T-helper 1 cell treated with Interleukin-12 subunit alpha and Interleukin-12 subunit beta and Interleukin-4 antibody, amounts not matched to agents 30 ng/mL and 1 ng/mL, for 36 hours (primary cell): ENCODE data around the gene PRKCG. TPM values are rescaled to one million over a fixed set of nuclear protein-coding genes. Genes with fewer than 3 reads are reported as not detected.
"Not testable (repeated sequence)": the region's sequence is repeated elsewhere in the genome, so short reads cannot be mapped to it uniquely, and the experiment has no call there.

Experiments used
- intact Hi-C: fragments of 100-400 bp; cut with micrococcal nuclease; formaldehyde crosslinking; loops from one replicate; pipeline ENCODE4 v1.15.1; 2024
- total RNA-seq: library from RNA; stranded (reverse); gene quantifications from 2 replicates; pipeline ENCODE4 v1.2.3, GENCODE V29; 2022

The PRKCG gene
- total RNA-seq: 0.32 TPM in 1 of 2 replicates, not detected in the other

DNA sequence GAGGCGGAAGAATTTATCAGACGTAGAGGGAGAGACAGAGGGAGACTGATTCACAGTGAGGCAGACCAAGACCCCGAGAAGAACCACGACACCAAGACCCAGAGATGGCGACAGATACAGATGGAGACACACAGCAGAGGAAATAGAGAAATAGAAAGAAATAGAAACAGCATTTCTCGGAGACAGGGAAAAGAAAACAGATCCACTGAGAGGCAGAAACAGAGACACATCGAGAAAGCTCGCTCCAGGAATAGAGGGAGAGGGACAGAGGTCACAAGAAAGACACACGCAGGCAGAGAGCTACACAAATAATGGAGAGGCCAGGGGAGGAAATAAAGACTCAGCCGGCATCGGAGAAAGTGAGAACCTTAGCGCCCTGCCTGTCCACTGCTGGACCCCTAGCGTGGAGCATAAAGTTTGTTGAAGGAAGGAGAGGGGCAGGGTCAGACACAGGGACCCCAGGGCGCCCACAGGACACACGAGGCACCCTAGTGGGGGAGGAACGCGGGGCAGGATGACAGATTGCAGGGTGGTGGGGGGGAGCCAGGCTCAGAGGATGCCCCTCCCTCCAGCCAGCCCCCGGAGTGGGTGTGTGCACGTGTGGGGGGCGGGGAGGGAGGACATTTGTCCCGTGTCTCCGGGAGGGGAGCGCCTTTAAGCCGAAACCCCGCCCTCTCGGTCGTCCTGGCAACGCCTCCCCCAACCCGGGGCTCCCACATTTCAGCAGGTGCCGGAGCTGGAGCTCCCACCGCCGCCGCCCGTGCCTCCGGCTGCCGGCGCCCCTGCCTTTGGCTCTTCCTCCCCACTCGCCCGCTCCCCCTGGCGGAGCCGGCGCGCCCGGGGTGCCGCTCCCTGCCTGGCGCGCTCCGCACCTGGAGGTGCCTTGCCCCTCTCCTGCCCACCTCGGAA is at the start of gene PRKCG:
Gene PRKCG (plus strand): TSS at position 716 of the 909 bp plus-strand sequence. CDS start 298 bp downstream, outside the sequence.
- intact Hi-C loops: loop anchor here (1.0 to 2.0 kb wide), 3 partner anchors 21 to 39 kb away; no protein-coding TSS in a partner anchor

DNA sequence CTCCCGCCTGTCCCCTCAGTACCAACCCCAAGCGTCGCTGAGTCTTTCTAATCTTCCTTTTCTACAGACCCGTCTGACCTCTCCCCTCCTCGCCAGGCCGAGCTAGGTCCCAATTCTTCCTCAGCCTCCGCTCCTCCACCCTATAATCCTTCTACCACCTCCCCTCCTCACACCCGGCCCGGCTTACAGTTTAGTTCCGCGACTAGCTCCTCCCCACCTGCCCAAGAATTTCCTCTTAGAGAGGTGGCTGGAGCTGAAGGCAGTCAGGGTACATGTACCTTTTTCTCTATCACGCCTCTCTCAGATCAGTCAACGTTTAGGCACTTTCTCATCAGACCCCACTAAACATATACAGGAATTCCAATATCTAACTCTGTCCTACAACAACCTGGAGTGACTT is 49.1 kb upstream of the PRKCG start:
- intact Hi-C loops: not testable (repeated sequence)

DNA sequence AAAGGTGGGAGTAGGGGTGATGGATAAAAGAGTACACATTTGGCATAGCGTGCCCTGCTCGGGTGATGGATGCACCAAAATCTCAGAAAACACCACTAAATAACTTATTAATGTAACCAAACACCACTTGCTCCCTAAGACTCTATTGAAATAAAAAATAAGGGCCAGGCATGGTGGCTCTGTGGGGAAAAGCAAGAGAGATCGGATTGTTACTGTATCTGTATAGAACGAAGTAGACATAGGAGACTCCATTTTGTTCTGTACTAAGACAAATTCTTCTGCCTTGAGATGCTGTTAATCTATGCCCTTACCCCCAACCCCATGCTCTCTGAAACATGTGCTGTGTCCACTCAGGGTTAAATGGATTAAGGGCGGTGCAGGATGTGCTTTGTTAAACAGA is 43.6 kb upstream of the PRKCG start:
- intact Hi-C loops: not testable (repeated sequence)

DNA sequence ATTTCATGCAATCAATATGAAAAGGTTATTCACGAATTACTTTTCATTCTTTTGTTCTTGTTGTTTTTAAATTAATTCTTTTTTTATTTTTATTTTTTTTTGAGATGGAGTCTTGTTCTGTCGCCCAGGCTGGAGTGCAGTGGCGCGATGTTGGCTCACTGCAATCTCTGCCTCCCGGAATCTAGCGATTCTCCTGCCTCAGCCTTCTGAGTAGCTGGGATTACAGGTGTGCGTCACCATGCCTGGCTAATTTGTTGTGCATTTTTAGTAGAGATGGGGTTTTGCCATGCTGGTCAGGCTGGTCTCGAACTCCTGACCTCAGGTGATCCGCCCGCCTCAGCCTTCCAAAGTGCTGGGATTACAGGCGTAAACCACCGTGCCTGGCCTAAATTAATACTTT is 41.8 kb upstream of the PRKCG start:
- intact Hi-C loops: not testable (repeated sequence)

DNA sequence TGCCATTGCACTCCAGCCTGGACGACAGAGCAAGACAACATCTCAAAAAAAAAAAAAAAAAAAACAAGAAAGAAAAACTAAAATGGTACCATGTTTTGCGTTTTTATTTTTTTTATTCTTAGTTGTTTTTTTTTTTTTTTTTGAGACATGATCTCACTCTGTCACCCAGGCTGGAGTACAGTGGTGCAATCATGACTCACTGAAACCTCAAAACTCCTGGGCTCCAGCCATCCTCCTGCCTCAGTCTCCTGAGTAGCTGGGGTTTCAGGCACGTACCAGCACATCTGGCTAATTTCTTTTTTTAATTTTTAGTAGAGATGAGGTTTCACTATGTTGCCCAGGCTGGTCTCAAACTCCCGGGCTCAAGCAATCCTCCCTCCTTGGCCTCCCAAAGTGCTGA is 41.1 kb upstream of the PRKCG start:
- intact Hi-C loops: not testable (repeated sequence)

DNA sequence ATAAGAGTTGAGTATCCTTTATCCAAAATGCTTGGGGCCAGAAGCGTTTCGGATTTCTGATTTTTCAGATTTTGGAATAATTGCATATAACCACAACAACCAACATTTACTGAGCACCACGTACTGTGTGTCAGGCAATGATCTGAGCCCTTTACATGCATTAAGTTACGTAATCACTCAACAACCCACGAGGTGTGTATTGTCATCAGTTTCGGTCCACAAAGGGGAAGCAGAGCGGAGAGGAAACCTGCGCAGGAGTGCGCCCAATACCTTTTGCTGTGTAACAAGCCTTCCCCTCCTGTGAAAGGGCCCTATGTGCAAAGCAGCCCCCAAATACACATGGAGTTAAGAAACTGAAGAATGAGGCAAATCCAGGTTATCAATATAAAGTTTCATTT is 37.1 kb upstream of the PRKCG start:
- intact Hi-C loops: no loop called here

DNA sequence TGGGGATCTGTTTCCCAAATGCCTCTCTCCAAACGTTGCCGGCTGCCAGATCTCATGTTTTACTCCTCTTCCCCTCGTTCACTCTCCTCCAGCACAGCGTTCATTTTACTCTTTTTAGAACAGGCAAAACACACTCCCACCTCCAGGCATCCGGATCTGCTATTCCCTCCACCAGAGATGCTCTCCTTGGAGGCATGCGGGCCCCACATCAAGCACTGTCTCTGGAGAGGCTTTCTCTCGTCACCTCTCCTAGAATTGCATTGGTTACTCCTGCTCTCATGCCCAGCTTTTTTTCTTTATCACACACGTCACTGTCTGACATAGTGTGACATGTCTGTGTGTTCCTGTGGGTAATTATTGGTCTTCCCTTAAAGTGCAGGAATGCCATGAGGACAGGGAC is 34.4 kb upstream of the PRKCG start:
- intact Hi-C loops: no loop called here

DNA sequence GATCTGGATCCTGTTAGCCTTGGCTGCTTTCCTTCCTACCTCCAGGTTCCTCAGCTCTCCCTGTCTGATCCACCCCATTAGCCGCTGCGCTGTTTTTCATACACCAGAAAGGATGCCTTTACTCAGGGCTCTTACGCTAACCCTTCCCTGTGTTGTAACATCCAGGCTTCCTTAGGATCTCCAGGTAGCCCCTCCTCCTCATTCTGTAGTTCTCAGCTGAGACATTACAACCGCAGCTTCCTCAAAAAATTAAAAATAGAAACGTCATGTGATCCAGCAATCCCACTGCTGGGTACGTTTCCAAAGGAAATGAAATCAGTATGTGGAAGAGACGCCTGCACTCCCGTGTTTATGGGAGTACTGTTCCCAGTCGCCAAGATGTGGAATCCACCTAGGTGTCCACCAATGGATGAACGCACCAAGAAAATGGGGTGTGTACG is 32.7 kb upstream of the PRKCG start:
- intact Hi-C loops: no loop called here

DNA sequence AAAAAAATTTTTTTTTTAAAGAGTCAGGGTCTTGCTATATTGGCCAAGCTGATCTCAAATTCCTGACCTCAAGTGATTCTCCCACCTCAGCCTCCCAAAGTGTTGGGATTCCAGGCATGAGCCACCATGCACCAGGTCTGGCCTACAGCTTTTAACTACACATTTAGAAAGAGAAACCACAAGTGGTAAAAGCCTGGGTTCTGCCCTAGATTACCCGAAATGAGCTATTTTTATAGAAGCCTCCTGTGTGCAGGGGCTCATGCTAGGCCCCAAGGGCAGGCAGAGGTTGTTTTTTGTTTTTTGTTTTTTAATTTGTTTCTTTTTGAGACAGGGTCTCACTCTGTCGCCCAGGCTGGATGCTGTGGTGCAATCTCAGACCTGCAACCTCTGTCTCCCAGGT is 28.3 kb upstream of the PRKCG start:
- intact Hi-C loops: loop anchor here (1.0 to 2.0 kb wide), 3 partner anchors 11 to 53 kb away; partner anchors contain the start of gene PRKCG

DNA sequence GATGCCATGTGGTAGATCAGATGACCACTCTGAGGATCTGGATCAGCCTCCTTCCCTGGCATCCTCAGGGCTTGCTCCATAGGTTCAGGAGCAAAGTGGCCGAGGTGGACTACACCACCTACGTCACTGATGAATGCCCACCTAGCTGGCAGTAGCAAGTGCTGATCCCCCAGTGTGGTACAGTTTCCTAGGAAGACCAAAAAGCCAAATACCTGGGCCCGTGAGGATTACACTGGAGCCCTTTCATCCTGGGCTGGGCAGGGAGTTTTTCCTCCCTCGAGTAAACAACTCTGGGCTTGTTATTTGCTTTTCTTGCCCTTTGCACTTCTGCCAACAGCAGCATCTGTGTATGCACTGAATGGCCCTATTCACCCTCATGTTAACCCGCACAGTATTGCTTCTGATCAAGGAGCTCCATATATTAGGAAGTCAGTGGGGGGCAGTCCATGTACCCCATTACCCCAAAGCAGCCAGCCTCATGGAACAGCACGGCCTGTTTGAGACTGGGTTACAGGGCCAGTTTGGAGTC is 17.6 kb upstream of the PRKCG start:
- intact Hi-C loops: loop anchor here (10.0 kb wide), 3 partner anchors 510 to 1740 kb away; partner anchors contain the start of genes ZNF524, ZNF665 and ZNF865

DNA sequence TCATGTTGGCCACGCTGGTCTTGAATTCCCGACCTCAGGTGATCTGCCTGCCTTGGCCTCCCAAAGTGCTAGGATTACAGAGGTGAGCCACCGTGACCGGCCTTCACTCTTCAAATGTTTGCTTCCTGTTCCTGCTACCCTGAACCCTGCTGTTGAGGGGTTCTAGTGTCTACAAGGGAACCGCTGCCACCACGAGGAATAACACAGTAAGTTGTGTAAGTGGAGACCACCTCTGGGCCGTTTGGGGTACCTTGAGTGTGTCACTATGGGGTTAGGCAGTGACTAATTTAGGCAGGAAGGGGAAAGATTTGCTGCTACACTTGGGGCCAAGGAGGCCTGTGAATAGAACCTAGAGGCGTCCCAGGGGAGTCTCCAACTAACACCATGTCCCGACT is 16.5 kb upstream of the PRKCG start:
- intact Hi-C loops: loop anchor here (5.0 to 10.0 kb wide), 5 partner anchors 433 to 1739 kb away; partner anchors contain the start of genes ZNF524, ZNF665, ZNF761 and ZNF808

DNA sequence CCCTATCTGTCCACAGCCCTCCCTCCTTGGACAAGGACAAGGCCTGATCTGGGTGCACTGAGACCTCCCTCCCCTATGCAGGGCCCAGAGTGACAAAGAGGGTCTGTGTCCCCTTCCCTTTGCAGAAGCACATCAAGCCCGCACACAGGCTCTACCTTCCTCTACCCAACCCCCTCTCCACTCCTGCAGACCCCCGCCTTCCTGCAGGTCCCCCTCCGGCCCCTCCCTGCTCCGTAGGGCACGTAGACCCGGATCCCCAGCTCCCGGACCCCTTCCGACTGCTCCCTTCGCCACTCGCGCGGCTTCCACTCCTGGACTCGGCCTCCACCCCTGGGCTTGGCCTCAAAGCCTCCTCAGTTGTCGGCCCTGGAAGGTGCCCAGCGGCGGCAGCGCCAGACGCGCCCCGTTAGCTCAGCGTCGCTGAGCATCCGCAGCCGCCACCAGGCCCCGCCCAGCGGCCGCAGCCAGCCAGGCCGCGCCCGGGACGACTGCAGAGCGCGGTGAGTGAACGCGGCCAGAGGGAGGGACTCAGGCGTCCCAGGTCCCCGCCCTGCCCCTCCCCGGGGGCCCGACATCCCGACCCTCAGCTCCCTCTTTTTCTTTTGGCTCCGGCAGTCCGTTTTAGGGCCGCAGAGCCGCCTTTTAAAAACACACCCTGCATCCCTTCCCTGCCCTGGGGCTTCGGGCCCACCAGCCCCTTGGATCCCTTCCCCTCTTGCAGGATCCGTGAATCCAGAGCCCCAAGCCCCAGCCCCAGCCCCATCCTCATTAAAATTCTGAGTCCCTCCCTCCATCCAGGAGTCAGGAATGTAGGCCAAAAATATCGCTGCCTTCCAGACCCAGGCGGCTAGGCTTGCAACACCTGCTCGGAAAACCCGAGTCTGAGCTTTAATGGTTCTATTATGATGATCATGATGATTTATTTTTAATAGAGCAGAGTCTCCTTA is 15.8 kb upstream of the PRKCG start:
- intact Hi-C loops: loop anchor here (2.0 to 10.0 kb wide), 7 partner anchors 434 to 1739 kb away; partner anchors contain the start of genes LENG8, ZNF524, ZNF525 and ZNF665

DNA sequence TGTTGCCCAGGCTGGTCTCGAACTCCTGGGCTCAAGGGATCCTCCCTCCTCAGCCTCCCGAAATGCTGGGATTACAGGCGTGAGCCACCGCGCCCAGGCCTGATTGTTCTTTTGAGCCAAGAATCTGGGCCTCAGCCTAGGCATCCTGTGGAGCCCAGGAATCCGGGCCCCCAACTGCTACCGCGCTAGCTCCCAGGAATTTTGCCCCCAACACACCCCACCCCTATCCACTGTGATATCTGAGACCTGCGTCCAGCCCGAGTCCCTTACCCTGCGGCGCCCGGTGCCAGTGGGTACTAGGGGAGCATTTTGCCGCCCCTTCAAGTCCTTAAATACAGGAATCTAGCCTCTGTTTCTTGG is 15.2 kb upstream of the PRKCG start:
- intact Hi-C loops: loop anchor here (1.0 to 10.0 kb wide), 14 partner anchors 15 to 1738 kb away; partner anchors contain the start of genes CNOT3, LENG8, NDUFA3 and ZNF524

DNA sequence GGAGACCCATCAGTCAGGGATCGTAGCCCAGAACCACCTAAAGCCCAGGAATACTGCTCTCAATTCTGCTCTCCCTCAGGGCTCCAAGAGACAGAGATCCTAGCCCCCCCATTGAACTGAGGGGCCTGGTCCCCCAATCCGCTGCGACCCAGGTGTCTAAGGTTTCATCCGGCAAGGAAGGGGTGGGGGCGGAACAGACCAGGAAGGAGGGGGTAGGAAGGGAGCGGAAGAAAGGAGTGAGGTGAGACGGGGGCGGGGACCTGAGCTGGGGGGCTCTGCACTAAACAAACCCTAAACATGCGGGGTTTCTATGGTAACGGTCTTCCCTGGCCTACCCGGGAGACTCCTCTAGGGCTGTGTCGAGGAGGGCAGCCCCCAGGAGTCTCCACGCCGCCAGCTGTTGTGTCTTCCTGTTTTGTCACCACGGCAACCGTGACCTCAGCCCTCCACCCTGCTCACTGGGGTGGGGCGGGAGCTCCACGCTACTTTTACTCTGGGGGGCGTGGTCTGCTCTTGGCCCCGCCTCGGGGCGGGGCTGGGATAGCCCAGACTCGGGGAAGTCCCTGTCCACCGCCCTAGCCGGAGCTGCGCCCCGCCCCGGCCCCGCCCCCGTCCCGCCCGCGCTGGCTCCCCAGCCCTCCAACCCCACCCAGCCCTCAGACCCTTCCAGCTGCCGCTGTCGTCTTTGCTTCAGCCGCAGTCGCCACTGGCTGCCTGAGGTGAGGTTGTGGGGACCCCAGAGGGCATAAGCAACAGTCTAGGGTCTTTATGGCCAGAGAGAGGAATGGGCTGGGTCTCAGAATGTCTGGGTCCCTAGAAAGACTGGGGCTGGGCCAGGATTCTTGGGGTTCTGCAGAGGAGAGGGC is 14.5 kb upstream of the PRKCG start, which contains the start of gene MYADM:
Gene MYADM (plus strand): TSS at position 659 of the 866 bp plus-strand sequence. CDS start 5,647 bp downstream, outside the sequence.
- intact Hi-C loops: loop anchor here (1.0 to 10.0 kb wide), 17 partner anchors 15 to 1737 kb away; partner anchors contain the start of genes CNOT3, LENG8, NDUFA3 and ZNF160

DNA sequence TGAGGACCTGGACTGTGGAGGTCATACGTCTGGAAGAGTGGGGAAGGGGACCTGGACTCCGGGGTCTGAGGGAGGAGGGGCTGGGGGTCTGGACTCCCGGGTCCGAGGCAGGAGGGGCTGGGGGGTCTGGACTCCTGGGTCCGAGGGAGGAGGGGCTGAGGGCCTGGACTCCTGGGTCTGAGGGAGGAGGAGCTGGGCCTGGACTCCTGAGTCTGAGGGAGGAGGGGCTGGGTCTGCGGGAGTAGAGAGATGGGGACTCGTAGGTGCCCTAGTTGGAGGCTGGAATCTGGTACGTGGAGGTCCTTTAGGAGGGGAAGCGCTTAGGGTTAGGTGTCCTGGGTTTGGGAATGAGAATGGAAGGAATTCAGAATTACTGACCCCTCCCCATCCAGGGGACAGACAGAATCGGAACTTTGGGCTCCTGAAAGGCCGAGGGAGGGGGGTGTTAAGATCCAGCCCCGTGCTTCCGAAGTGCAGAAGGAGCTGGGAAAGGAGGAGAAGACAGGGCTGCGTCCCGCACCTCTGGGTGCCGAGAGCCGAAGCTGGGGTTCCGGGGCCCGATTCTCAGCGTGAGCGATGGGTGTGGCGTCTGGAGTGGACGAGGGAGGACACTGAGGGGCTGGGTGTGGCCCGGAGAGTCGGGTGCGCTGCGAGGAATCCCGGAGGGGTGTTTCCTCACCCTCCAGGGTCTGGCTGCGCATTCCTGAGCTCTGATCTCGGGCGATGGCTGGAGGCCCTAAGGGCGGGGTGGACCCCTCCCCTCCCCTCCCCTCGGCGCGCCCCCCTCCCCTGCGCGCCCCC is 13.7 kb upstream of the PRKCG start:
- intact Hi-C loops: loop anchor here (2.0 to 10.0 kb wide), 8 partner anchors 347 to 1737 kb away; partner anchors contain the start of genes ZNF160, ZNF524, ZNF665 and ZNF761

DNA sequence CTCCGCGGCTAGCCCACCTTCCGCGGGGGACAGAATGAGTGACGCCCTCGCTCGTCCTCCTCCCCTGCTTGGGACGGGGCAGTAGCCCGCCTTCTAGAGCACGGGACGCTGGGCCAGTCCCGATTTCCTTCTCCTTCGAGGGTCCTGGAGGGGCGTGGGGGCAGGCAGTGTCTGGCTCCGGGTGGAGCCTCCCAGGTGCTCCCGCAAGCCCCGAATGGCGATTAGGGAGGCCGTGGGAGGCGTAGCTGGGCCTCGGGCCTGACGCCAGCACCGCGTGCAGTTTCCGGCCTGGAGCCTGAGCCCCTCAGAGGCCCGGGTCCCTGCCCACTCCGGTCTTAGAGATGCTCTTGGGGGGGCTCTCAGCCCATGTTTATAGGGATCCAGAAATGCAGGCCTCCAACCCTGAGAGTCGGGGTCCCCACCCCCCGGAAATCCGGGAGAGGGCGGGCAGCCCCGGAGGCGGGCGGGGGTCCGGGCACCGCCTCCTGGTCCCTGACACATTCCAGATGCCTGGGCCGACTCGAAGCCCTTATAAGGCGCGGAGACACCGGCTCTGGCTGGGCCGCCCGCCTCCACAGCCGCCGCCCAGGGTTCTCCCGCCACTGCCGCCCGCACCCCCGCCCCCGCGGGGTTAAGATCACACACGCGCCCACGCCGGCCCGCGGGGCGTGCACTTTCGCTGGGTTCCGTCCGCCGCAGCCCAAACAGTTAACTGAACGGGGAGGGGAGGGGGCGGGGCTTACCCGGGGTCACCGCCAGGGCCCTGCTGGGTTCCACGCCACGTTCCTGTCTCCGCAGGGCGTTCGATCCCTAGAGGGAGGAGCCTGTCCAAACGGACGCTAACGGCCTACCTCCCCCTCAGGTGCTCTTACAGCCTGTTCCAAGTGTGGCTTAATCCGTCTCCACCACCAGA is 12.8 kb upstream of the PRKCG start:
- intact Hi-C loops: loop anchor here (1.0 to 10.0 kb wide), 11 partner anchors 10 to 1736 kb away; partner anchors contain the start of genes PRPF31, TFPT, ZNF160 and ZNF524

DNA sequence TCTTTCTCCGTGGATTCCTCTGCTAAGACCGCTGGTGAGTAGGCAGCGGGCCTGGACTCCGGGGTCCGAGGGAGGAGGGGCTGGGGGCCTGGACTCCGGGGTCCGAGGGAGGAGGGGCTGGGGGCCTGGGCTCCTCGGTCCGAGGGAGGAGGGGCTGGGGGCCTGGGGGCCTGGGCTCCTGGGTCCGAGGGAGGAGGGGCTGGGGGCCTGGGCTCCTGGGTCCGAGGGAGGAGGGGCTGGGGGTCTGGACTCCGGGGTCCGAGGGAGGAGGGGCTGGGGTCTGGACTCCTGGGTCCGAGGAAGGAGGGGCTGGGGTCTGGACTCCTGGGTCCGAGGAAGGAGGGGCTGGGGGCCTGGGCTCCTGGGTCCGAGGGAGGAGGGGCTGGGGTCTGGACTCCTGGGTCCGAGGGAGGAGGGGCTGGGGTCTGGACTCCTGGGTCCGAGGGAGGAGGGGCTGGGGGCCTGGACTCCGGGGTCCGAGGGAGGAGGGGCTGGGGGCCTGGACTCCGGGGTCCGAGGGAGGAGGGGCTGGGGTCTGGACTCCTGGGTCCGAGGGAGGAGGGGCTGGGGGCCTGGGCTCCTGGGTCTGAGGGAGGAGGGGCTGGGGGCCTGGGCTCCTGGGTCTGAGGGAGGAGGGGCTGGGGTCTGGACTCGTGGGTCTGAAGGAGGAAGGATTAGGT is 12.1 kb upstream of the PRKCG start:
- intact Hi-C loops: loop anchor here (1.0 to 10.0 kb wide), 11 partner anchors 9 to 1735 kb away; partner anchors contain the start of genes PRPF31, TFPT, ZNF160 and ZNF524
